ENCODE measurements around the gene PCBD2.

The PCBD2 gene

DNA sequence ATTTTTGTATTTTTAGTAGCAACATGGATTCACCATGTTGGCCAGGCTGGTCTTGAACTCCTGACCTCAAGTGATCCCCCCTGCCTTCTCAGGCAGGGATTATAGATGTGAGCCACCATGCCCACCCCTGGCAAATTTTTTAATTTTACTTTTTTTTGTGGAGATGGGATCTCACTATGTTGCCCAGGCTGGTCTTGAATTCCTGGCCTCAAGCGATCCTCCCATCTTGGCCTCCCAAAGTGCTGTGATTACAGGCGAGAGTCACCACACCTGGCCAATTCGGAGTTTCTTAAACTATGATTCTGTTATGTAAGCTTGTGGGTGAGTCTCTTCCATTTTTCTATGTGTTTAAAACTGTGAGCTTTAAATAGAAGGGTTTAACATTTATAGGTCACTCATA lies 27.6 kb downstream of the PCBD2 start:
- peaks cover 25 to 39% of the 10 kb centered on the region in 2 donors for H3K36me3 ChIP-seq (ENCODE audit: control insufficient read depth in 1 of 2, insufficient read depth in 2 of 2, low read length in 2 of 2)
- no peak overlapping the region for H3K4me3 ChIP-seq (ENCODE audit: low read depth in 1 of 2, low read length in 2 of 2)
- H3K9me3 ChIP-seq (ENCODE audit: control insufficient read depth in 1 of 2, low read length in 2 of 2) = no peaks in the 10 kb centered on the region
- H3K4me1 ChIP-seq (ENCODE audit: control insufficient read depth in 1 of 2, insufficient read depth in 2 of 2, low read length in 2 of 2) = no peaks in the 10 kb centered on the region
- no peak overlapping the region for H3K9ac ChIP-seq (ENCODE audit: low read depth in 1 of 2, low read length in 2 of 2)
- H3K27me3 ChIP-seq (ENCODE audit: control insufficient read depth in 1 of 2, insufficient read depth in 2 of 2, low read length in 2 of 2) = no peaks in the 10 kb centered on the region
- H3K27ac ChIP-seq (ENCODE audit: low read depth, low read length) = no peak overlapping the region

DNA sequence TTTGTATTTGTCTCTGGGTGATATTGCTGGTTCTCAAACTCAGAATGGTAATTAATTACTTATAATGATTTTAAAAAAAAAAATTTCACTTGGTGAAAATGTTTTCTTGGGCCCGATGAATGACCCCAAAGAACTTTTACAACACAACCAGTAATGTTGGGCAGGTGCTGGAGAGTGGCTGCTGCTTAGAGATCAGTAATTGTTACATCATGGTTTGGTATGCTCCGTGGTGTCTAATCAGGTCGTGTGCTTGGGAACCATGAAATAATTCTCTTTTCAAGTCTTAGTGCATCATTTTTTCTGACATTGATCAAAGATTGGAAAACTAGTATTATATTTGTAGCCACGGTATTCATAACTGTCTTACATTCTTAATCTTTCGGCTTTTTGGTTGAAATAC lies 29.3 kb downstream of the PCBD2 start:
- Histone ChIP-seq H3K27ac (ENCODE audit: low read depth, low read length) (no peak overlapping the region), H3K9ac (ENCODE audit: low read depth in 1 of 2, low read length in 2 of 2) (no peak overlapping the region), H3K4me1 (ENCODE audit: control insufficient read depth in 1 of 2, insufficient read depth in 2 of 2, low read length in 2 of 2) (no peaks in the 10 kb centered on the region), H3K4me3 (ENCODE audit: low read depth in 1 of 2, low read length in 2 of 2) (no peak overlapping the region), H3K36me3 (ENCODE audit: control insufficient read depth in 1 of 2, insufficient read depth in 2 of 2, low read length in 2 of 2) (peaks cover 22 to 45% of the 10 kb centered on the region in 2 donors), H3K27me3 (ENCODE audit: control insufficient read depth in 1 of 2, insufficient read depth in 2 of 2, low read length in 2 of 2) (no peaks in the 10 kb centered on the region), H3K9me3 (ENCODE audit: control insufficient read depth in 1 of 2, low read length in 2 of 2) (no peaks in the 10 kb centered on the region)

GRCh38 chr5:134935711-134936602 lies 31.0 kb downstream of the PCBD2 start:
- Histone ChIP-seq H3K4me1 (ENCODE audit: control insufficient read depth in 1 of 2, insufficient read depth in 2 of 2, low read length in 2 of 2) (no peaks in the 10 kb centered on the region), H3K4me3 (ENCODE audit: low read depth in 1 of 2, low read length in 2 of 2) (no peak overlapping the region), H3K27ac (ENCODE audit: low read depth, low read length) (no peak overlapping the region), H3K9ac (ENCODE audit: low read depth in 1 of 2, low read length in 2 of 2) (no peak overlapping the region), H3K27me3 (ENCODE audit: control insufficient read depth in 1 of 2, insufficient read depth in 2 of 2, low read length in 2 of 2) (no peaks in the 10 kb centered on the region), H3K9me3 (ENCODE audit: control insufficient read depth in 1 of 2, low read length in 2 of 2) (no peaks in the 10 kb centered on the region), H3K36me3 (ENCODE audit: control insufficient read depth in 1 of 2, insufficient read depth in 2 of 2, low read length in 2 of 2) (peaks cover 25 to 31% of the 10 kb centered on the region in 2 donors)

GRCh38 chr5:134937526-134937925 lies 32.6 kb downstream of the PCBD2 start:
- Histone ChIP-seq H3K9me3 (ENCODE audit: control insufficient read depth in 1 of 2, low read length in 2 of 2) (no peaks in the 10 kb centered on the region), H3K36me3 (ENCODE audit: control insufficient read depth in 1 of 2, insufficient read depth in 2 of 2, low read length in 2 of 2) (peaks cover 19 to 23% of the 10 kb centered on the region in 2 donors), H3K9ac (ENCODE audit: low read depth in 1 of 2, low read length in 2 of 2) (no peak overlapping the region), H3K27me3 (ENCODE audit: control insufficient read depth in 1 of 2, insufficient read depth in 2 of 2, low read length in 2 of 2) (no peaks in the 10 kb centered on the region), H3K27ac (ENCODE audit: low read depth, low read length) (no peak overlapping the region), H3K4me3 (ENCODE audit: low read depth in 1 of 2, low read length in 2 of 2) (no peak overlapping the region), H3K4me1 (ENCODE audit: control insufficient read depth in 1 of 2, insufficient read depth in 2 of 2, low read length in 2 of 2) (no peaks in the 10 kb centered on the region)

GRCh38 chr5:134938030-134938429 lies 33.1 kb downstream of the PCBD2 start:
- no peaks in the 10 kb centered on the region for H3K4me1 ChIP-seq (ENCODE audit: control insufficient read depth in 1 of 2, insufficient read depth in 2 of 2, low read length in 2 of 2)
- no peaks in the 10 kb centered on the region for H3K27me3 ChIP-seq (ENCODE audit: control insufficient read depth in 1 of 2, insufficient read depth in 2 of 2, low read length in 2 of 2)
- H3K9ac ChIP-seq (ENCODE audit: low read depth in 1 of 2, low read length in 2 of 2) = no peak overlapping the region
- no peak overlapping the region for H3K4me3 ChIP-seq (ENCODE audit: low read depth in 1 of 2, low read length in 2 of 2)
- H3K9me3 ChIP-seq (ENCODE audit: control insufficient read depth in 1 of 2, low read length in 2 of 2) = no peaks in the 10 kb centered on the region
- H3K36me3 ChIP-seq (ENCODE audit: control insufficient read depth in 1 of 2, insufficient read depth in 2 of 2, low read length in 2 of 2) = peaks cover 19 to 23% of the 10 kb centered on the region in 2 donors
- no peak overlapping the region for H3K27ac ChIP-seq (ENCODE audit: low read depth, low read length)

DNA sequence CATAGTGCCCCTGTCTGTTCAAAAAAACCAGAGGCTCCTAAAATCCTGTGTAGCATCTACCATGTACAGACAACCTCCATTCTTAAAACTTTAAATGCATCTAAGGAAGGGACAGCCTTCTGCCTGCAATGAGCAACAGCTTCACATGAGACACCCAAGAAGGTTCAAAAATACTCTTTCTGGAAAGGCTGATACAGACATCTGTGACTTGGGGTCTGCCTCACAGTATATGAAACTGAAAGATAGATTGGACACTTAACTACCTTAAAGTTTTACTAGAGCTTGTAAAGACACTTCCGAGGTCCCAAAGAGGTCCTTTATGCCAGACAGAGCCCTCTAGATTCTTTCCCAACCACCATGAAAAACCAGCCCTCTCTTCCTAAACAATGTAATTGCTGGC lies 34.6 kb downstream of the PCBD2 start:
- peaks cover 19 to 21% of the 10 kb centered on the region in 2 donors for H3K36me3 ChIP-seq (ENCODE audit: control insufficient read depth in 1 of 2, insufficient read depth in 2 of 2, low read length in 2 of 2)
- H3K4me3 ChIP-seq (ENCODE audit: low read depth in 1 of 2, low read length in 2 of 2) = no peak overlapping the region
- H3K4me1 ChIP-seq (ENCODE audit: control insufficient read depth in 1 of 2, insufficient read depth in 2 of 2, low read length in 2 of 2) = no peaks in the 10 kb centered on the region
- no peak overlapping the region for H3K9ac ChIP-seq (ENCODE audit: low read depth in 1 of 2, low read length in 2 of 2)
- no peak overlapping the region for H3K27ac ChIP-seq (ENCODE audit: low read depth, low read length)
- no peaks in the 10 kb centered on the region for H3K27me3 ChIP-seq (ENCODE audit: control insufficient read depth in 1 of 2, insufficient read depth in 2 of 2, low read length in 2 of 2)
- no peaks in the 10 kb centered on the region for H3K9me3 ChIP-seq (ENCODE audit: control insufficient read depth in 1 of 2, low read length in 2 of 2)

DNA sequence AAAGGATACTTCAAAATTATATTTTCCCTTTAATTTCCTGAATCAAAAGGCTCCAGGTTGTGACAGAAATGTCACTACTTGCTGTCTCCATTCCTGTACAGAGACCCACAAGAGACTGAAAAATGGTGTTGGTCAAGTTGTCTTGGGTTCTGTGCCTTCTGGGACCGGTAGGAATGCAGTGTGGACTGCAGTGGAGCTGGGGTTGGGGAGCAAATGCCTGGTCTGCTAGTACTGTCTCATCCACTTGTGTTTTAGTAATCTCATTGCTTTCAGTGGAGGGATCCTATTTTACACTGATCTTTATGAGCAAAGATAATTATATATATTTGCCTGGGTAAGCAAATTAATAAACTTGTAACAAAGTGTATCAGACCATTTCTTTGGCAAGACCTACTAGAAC lies 38.6 kb downstream of the PCBD2 start:
- peaks cover 3% of the 10 kb centered on the region in 2 donors for H3K36me3 ChIP-seq (ENCODE audit: control insufficient read depth in 1 of 2, insufficient read depth in 2 of 2, low read length in 2 of 2)
- no peak overlapping the region for H3K4me3 ChIP-seq (ENCODE audit: low read depth in 1 of 2, low read length in 2 of 2)
- H3K9me3 ChIP-seq (ENCODE audit: control insufficient read depth in 1 of 2, low read length in 2 of 2) = no peaks in the 10 kb centered on the region
- no peak overlapping the region for H3K9ac ChIP-seq (ENCODE audit: low read depth in 1 of 2, low read length in 2 of 2)
- no peaks in the 10 kb centered on the region for H3K4me1 ChIP-seq (ENCODE audit: control insufficient read depth in 1 of 2, insufficient read depth in 2 of 2, low read length in 2 of 2)
- no peaks in the 10 kb centered on the region for H3K27me3 ChIP-seq (ENCODE audit: control insufficient read depth in 1 of 2, insufficient read depth in 2 of 2, low read length in 2 of 2)
- H3K27ac ChIP-seq (ENCODE audit: low read depth, low read length) = no peak overlapping the region

DNA sequence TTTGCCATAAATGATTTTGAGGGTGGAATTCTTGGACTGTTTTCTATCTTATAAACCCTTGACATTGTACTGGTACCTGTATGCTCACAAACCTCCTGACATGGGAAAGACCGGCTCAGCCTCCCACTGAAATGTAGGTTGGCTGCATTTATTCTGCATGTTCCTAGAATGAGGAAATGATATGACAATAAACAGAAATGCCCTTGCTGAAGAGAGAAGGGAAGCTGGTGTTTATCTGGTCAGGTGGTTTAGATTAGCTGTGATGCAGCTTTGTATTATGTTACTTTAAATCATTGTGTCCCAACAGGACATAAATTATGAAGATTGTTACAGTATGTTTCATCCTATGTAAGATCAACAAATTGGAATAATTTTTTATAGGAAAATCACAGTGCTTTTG lies 39.7 kb downstream of the PCBD2 start:
- no peak overlapping the region for H3K4me3 ChIP-seq (ENCODE audit: low read depth in 1 of 2, low read length in 2 of 2)
- H3K9me3 ChIP-seq (ENCODE audit: control insufficient read depth in 1 of 2, low read length in 2 of 2) = no peaks in the 10 kb centered on the region
- H3K4me1 ChIP-seq (ENCODE audit: control insufficient read depth in 1 of 2, insufficient read depth in 2 of 2, low read length in 2 of 2) = no peaks in the 10 kb centered on the region
- H3K27me3 ChIP-seq (ENCODE audit: control insufficient read depth in 1 of 2, insufficient read depth in 2 of 2, low read length in 2 of 2) = no peaks in the 10 kb centered on the region
- peaks cover 3% of the 10 kb centered on the region in 2 donors for H3K36me3 ChIP-seq (ENCODE audit: control insufficient read depth in 1 of 2, insufficient read depth in 2 of 2, low read length in 2 of 2)
- no peak overlapping the region for H3K27ac ChIP-seq (ENCODE audit: low read depth, low read length)
- no peak overlapping the region for H3K9ac ChIP-seq (ENCODE audit: low read depth in 1 of 2, low read length in 2 of 2)

DNA sequence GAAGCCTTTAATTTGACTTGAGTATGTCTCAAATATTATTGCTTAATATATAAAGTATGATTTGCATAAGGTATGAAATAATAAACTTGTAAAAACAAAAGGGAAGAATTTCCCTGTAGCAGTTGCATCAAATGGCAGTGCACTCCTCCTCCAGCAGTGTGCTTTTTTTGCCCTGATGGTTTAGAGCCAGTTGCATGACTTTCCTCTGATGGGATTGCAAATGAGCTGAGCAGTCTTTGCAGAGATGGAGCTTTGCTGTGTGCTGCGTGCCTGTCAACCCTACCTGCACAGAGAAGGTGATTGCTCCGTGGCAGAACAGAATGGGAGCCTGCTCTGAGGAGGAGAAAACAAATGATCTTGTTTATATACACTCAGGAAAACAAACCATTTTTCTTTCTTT lies 40.1 kb downstream of the PCBD2 start:
- H3K4me3 ChIP-seq (ENCODE audit: low read depth in 1 of 2, low read length in 2 of 2) = no peak overlapping the region
- H3K4me1 ChIP-seq (ENCODE audit: control insufficient read depth in 1 of 2, insufficient read depth in 2 of 2, low read length in 2 of 2) = no peaks in the 10 kb centered on the region
- H3K27ac ChIP-seq (ENCODE audit: low read depth, low read length) = no peak overlapping the region
- H3K27me3 ChIP-seq (ENCODE audit: control insufficient read depth in 1 of 2, insufficient read depth in 2 of 2, low read length in 2 of 2) = no peaks in the 10 kb centered on the region
- peaks cover 1 to 3% of the 10 kb centered on the region in 2 donors for H3K36me3 ChIP-seq (ENCODE audit: control insufficient read depth in 1 of 2, insufficient read depth in 2 of 2, low read length in 2 of 2)
- H3K9ac ChIP-seq (ENCODE audit: low read depth in 1 of 2, low read length in 2 of 2) = no peak overlapping the region
- no peaks in the 10 kb centered on the region for H3K9me3 ChIP-seq (ENCODE audit: control insufficient read depth in 1 of 2, low read length in 2 of 2)

DNA sequence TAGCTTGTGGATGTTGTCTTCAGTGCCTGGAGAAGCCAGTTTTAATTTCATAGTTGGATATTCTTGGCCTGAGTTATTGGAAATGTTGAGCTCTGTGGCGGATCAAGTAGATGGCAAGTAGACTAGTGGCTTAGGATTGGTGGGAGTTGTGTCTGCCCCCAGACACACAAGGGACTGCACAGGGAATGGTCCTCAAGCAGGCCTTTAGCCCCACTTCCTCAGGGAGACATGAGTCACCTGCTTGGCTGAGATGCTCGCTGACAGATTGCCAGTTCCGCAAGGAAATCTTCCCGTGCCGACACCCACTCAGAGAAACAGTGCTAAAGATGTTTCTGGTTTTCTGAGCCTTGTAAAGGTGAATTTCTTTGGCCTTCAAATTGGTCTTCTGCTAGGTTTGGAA lies 44.0 kb downstream of the PCBD2 start:
- no peak overlapping the region for H3K27ac ChIP-seq (ENCODE audit: low read depth, low read length)
- H3K27me3 ChIP-seq (ENCODE audit: control insufficient read depth in 1 of 2, insufficient read depth in 2 of 2, low read length in 2 of 2) = no peaks in the 10 kb centered on the region
- no peak overlapping the region for H3K4me3 ChIP-seq (ENCODE audit: low read depth in 1 of 2, low read length in 2 of 2)
- peaks cover 0 to under 1% of the 10 kb centered on the region in 2 donors for H3K9me3 ChIP-seq (ENCODE audit: control insufficient read depth in 1 of 2, low read length in 2 of 2)
- no peak overlapping the region for H3K9ac ChIP-seq (ENCODE audit: low read depth in 1 of 2, low read length in 2 of 2)
- H3K4me1 ChIP-seq (ENCODE audit: control insufficient read depth in 1 of 2, insufficient read depth in 2 of 2, low read length in 2 of 2) = no peaks in the 10 kb centered on the region
- H3K36me3 ChIP-seq (ENCODE audit: control insufficient read depth in 1 of 2, insufficient read depth in 2 of 2, low read length in 2 of 2) = peaks cover 0 to 1% of the 10 kb centered on the region in 2 donors
